SK-N-SH treated with all-trans-retinoic acid at 6 μM for 48 hours (cell line): ENCODE data around the gene C5.

Experiments used
- ATAC-seq: fragments of 200-7000 bp; cut with Tn5 transposase; 3 replicates; pipeline ENCODE4 v1.9.1; 2020; ENCODE audit warnings: mild to moderate bottlenecking, moderate library complexity
- BACH2 ChIP-seq: fragments of 250-450 bp; sonication (Bioruptor Pico); IDR thresholded peaks from 2 replicates; pipeline ENCODE4 v1.9.0; 2021; ENCODE audit warnings: mild to moderate bottlenecking, borderline replicate concordance
- CSDC2 ChIP-seq: fragments of 250-450 bp; sonication (Bioruptor Pico); IDR thresholded peaks from 2 replicates; pipeline ENCODE4 v1.5.0; 2020; ENCODE audit warnings: mild to moderate bottlenecking, moderate library complexity
- ISL1 ChIP-seq: fragments of 250-450 bp; sonication (Bioruptor Pico); IDR thresholded peaks from 2 replicates; pipeline ENCODE4 v2.1.2; 2022; ENCODE audit warnings: mild to moderate bottlenecking, moderate library complexity
- SNAI2 ChIP-seq: fragments of 250-450 bp; sonication (Bioruptor Pico); IDR thresholded peaks from 2 replicates; pipeline ENCODE4 v1.5.0; 2020; ENCODE audit warnings: mild to moderate bottlenecking, moderate library complexity
- TCF4 ChIP-seq: fragments of 250-450 bp; sonication (Bioruptor Pico); IDR thresholded peaks from 2 replicates; pipeline ENCODE4 v1.8.0; 2021; ENCODE audit warnings: mild to moderate bottlenecking, moderate library complexity, borderline replicate concordance
- TOX ChIP-seq: fragments of 250-450 bp; sonication (Bioruptor Pico); IDR thresholded peaks from 2 replicates; pipeline ENCODE4 v1.8.0; 2021; ENCODE audit warnings: mild to moderate bottlenecking, moderate library complexity, borderline replicate concordance
- ZC3H10 ChIP-seq: fragments of 250-450 bp; sonication (Bioruptor Pico); IDR thresholded peaks from 2 replicates; pipeline ENCODE4 v1.5.1; 2021; ENCODE audit warnings: mild to moderate bottlenecking, moderate library complexity
- ZFP3 ChIP-seq: fragments of 250-450 bp; sonication (Bioruptor Pico); IDR thresholded peaks from 2 replicates; pipeline ENCODE4 v1.5.0; 2020; ENCODE audit warnings: mild to moderate bottlenecking, moderate library complexity
- ZFP30 ChIP-seq: fragments of 450-650 bp; formaldehyde crosslinking; IDR thresholded peaks from 2 replicates; pipeline ENCODE4 v1.5.0; 2022; ENCODE audit warnings: mild to moderate bottlenecking, moderate library complexity
- ZNF565 ChIP-seq: fragments of 450-650 bp; formaldehyde crosslinking; conservative IDR thresholded peaks from 2 replicates; pipeline ENCODE4 v1.5.0; 2020; ENCODE audit warnings: low read depth, mild to moderate bottlenecking, moderate library complexity
- ZNF70 ChIP-seq: fragments of 450-650 bp; formaldehyde crosslinking; IDR thresholded peaks from 2 replicates; pipeline ENCODE4 v1.5.0; 2020; ENCODE audit warnings: mild to moderate bottlenecking, moderate library complexity
- ZNF8 ChIP-seq: fragments of 450-650 bp; formaldehyde crosslinking; IDR thresholded peaks from 2 replicates; pipeline ENCODE4 v1.5.0; 2020; ENCODE audit warnings: mild to moderate bottlenecking, moderate library complexity
- TF ChIP-seq, protein P1 (sequence below): fragments of 250-450 bp; sonication (Bioruptor Pico); IDR thresholded peaks from 2 replicates; pipeline ENCODE4 v1.8.0; 2020; ENCODE audit warnings: mild to moderate bottlenecking, moderate library complexity, borderline replicate concordance
- TF ChIP-seq, protein P2 (sequence below): fragments of 250-450 bp; sonication (Bioruptor Pico); IDR thresholded peaks from 2 replicates; pipeline ENCODE4 v1.5.1; 2020; ENCODE audit warnings: low read depth, mild to moderate bottlenecking, moderate library complexity
- TF ChIP-seq, protein P3 (sequence below): fragments of 250-450 bp; sonication (Bioruptor Pico); IDR thresholded peaks from 2 replicates; pipeline ENCODE4 v1.5.0; 2020; ENCODE audit warnings: mild to moderate bottlenecking, moderate library complexity
- TF ChIP-seq, protein P4 (sequence below): fragments of 250-450 bp; sonication (Bioruptor Pico); IDR thresholded peaks from 2 replicates; pipeline ENCODE4 v1.5.1; 2021; ENCODE audit warnings: mild to moderate bottlenecking, moderate library complexity

C5 gene

DNA sequence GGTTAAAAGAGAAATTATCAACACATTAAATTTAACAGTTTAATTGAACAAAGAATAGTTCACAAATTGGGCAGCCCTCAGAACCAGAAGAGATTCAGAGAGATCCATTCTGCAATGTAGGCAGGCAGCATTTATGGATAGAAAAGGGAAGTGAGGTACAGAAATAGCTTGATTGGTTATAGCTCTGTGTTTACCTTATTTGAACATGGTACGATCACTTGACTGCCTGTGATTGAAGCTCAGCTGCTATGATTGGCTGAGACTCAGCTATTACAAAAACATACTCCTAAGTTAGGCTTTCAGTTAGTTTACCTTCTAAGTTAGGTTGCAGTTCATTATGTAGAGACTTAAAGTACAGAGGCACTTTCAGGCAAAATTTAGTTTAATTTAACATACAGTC is 32.0 kb upstream of the C5 start:
- no peak for TF ChIP-seq ZFP3 (CRISPR knock-in tag)
- no peak for TF ChIP-seq BACH2
- no peak for TF ChIP-seq SNAI2 (CRISPR knock-in tag)
- TF ChIP-seq, protein P1, sequence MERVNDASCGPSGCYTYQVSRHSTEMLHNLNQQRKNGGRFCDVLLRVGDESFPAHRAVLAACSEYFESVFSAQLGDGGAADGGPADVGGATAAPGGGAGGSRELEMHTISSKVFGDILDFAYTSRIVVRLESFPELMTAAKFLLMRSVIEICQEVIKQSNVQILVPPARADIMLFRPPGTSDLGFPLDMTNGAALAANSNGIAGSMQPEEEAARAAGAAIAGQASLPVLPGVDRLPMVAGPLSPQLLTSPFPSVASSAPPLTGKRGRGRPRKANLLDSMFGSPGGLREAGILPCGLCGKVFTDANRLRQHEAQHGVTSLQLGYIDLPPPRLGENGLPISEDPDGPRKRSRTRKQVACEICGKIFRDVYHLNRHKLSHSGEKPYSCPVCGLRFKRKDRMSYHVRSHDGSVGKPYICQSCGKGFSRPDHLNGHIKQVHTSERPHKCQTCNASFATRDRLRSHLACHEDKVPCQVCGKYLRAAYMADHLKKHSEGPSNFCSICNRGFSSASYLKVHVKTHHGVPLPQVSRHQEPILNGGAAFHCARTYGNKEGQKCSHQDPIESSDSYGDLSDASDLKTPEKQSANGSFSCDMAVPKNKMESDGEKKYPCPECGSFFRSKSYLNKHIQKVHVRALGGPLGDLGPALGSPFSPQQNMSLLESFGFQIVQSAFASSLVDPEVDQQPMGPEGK (CRISPR knock-in tag): no peak
- TF ChIP-seq, protein P2, sequence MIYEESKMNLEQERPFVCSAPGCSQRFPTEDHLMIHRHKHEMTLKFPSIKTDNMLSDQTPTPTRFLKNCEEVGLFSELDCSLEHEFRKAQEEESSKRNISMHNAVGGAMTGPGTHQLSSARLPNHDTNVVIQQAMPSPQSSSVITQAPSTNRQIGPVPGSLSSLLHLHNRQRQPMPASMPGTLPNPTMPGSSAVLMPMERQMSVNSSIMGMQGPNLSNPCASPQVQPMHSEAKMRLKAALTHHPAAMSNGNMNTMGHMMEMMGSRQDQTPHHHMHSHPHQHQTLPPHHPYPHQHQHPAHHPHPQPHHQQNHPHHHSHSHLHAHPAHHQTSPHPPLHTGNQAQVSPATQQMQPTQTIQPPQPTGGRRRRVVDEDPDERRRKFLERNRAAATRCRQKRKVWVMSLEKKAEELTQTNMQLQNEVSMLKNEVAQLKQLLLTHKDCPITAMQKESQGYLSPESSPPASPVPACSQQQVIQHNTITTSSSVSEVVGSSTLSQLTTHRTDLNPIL (CRISPR knock-in tag): no peak
- no peak for TF ChIP-seq TOX (CRISPR knock-in tag)
- no peak for TF ChIP-seq ZFP30
- no peak for TF ChIP-seq ZC3H10 (CRISPR knock-in tag)
- TF ChIP-seq, protein P3, sequence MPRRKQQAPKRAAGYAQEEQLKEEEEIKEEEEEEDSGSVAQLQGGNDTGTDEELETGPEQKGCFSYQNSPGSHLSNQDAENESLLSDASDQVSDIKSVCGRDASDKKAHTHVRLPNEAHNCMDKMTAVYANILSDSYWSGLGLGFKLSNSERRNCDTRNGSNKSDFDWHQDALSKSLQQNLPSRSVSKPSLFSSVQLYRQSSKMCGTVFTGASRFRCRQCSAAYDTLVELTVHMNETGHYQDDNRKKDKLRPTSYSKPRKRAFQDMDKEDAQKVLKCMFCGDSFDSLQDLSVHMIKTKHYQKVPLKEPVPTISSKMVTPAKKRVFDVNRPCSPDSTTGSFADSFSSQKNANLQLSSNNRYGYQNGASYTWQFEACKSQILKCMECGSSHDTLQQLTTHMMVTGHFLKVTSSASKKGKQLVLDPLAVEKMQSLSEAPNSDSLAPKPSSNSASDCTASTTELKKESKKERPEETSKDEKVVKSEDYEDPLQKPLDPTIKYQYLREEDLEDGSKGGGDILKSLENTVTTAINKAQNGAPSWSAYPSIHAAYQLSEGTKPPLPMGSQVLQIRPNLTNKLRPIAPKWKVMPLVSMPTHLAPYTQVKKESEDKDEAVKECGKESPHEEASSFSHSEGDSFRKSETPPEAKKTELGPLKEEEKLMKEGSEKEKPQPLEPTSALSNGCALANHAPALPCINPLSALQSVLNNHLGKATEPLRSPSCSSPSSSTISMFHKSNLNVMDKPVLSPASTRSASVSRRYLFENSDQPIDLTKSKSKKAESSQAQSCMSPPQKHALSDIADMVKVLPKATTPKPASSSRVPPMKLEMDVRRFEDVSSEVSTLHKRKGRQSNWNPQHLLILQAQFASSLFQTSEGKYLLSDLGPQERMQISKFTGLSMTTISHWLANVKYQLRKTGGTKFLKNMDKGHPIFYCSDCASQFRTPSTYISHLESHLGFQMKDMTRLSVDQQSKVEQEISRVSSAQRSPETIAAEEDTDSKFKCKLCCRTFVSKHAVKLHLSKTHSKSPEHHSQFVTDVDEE (CRISPR knock-in tag): no peak
- TF ChIP-seq ZNF8 (CRISPR knock-in tag): no peak
- TF ChIP-seq, all 23 proteins: peak for 0
- no peak for ATAC-seq

DNA sequence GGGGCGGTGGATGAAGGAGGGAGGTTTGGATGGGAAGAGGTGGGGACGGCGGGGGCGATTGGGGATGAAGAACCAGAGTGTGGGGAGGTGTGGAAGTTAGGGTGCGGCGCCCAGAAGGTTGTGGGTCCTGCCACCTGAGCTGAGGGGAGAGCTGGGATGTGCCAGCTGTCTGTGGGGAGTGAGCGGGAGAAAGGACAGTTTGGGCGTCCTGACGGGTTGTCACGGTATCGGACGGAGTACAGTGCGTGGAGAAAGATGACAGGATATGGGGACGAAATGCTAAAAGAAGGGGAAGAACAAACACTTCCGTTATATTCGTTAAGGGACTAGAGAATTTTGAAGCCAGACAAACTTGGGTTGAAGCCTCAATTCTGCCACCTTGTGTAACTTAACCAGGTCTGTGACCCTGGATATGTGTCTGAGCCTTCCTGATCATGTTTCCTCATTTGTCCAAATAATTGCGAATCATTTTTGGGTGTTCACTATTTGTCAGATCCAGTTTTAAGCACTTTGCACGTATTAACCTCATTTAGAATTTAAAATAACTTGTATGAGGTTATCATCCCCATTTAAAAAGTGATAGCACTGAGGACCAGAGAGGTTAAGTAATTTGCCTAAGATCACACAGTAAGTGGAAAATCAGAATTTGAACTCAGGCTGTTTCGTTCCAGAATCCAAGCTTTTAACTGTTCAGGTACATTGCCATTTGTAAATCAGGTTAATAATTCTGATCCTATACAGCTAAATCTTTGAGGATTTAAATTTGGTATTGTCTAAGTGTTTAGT is 25.4 kb upstream of the C5 start:
- ATAC-seq: peak; percentile 44
- TF ChIP-seq TOX (CRISPR knock-in tag): no peak
- TF ChIP-seq, protein P3 (CRISPR knock-in tag): no peak
- TF ChIP-seq ISL1 (CRISPR knock-in tag): 0 out of 2 replicates have a peak, but pooled peaks have one; percentile 16
- TF ChIP-seq, protein P4, sequence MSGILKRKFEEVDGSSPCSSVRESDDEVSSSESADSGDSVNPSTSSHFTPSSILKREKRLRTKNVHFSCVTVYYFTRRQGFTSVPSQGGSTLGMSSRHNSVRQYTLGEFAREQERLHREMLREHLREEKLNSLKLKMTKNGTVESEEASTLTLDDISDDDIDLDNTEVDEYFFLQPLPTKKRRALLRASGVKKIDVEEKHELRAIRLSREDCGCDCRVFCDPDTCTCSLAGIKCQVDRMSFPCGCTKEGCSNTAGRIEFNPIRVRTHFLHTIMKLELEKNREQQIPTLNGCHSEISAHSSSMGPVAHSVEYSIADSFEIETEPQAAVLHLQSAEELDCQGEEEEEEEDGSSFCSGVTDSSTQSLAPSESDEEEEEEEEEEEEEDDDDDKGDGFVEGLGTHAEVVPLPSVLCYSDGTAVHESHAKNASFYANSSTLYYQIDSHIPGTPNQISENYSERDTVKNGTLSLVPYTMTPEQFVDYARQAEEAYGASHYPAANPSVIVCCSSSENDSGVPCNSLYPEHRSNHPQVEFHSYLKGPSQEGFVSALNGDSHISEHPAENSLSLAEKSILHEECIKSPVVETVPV: no peak
- no peak for TF ChIP-seq TCF4 (CRISPR knock-in tag)
- no peak for TF ChIP-seq ZNF565 (CRISPR knock-in tag)

DNA sequence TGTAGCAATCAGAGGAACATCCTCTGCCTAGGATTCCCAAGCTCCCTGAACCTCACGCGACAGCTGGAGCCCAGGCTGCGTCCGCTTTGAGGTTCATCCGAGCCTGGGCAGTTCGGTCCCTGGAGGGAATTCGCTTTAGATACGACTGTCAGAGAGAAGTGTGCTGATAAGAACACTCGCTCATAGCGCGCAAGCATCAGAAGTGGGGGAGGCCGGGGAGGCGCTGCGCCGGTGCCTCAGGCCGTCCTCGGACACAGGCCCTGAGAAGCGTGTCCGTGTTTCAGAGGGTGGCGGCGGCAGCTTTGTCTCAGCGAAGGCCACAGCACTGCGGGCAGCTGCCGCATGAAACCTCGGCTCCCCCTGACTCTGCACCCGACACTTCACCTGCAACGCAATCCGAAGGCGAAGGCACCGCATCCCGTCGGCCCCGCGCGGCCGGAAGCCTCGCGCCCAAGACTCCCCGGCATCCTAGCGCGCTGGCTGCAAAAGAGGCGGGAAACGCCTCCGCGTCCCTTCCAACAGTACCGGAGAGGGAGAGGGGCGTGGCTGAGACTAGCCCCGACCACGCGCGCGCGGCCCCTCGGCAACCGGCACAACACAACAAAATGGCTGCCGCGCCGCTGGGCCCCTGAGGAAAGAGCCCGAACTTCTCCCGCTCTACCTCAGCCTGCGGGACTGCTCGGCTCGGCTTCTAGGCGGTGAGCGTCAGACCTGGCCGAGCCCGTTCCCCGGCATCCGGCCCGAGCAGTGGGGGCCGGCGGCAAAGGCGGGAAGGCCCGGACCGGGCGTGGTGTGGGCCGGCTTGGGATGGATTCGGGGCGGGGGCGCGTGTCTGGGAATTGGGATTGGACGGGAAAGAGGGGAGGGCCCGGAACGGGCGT is 24.5 kb upstream of the C5 start, which contains the start of gene CNTRL:
CNTRL (plus strand) TSS at position 586 of the 881 bp plus-strand sequence. CDS start 13,372 bp downstream, outside the sequence.
- TF ChIP-seq ZFP3 (CRISPR knock-in tag) (peak; percentile 26; the same call in 1 of the 2 replicates), CSDC2 (no peak), ZNF70 (no peak)
- TF ChIP-seq, protein P4: no peak
- peak; percentile 94 for ATAC-seq
